HepG2 (cell line): ENCODE measurements around the gene GPS2. TPM values are rescaled to one million over a fixed set of nuclear protein-coding genes. Genes with fewer than 3 reads are reported as not detected.

Source experiments
- ASH2L ChIP-seq: fragments of 300-600, 200-600 bp; sonication (generic); IDR thresholded peaks from 2 replicates; pipeline ENCODE4 v1.7.0; 2017; ENCODE audit warnings: low read depth, mild to moderate bottlenecking, moderate library complexity, mixed read lengths, low read length; ENCODE audit not compliant: insufficient read length
- CSRNP2 ChIP-seq: sonication (generic); formaldehyde crosslinking; conservative IDR thresholded peaks from 2 replicates; pipeline ENCODE4 v1.8.0; 2022; ENCODE audit warnings: low read depth, missing genetic modification reagents
- GPN1 ChIP-seq: sonication (generic); formaldehyde crosslinking; IDR thresholded peaks from 2 replicates; pipeline ENCODE4 v1.5.1; 2020; ENCODE audit warnings: missing genetic modification reagents, borderline replicate concordance
- HMGA1 ChIP-seq: sonication (generic); formaldehyde crosslinking; conservative IDR thresholded peaks from 2 replicates; pipeline ENCODE4 v1.4.0; 2020; ENCODE audit warnings: missing genetic modification reagents
- IKZF1 ChIP-seq: fragments of 450-650 bp; IDR thresholded peaks from 2 replicates; pipeline ENCODE4 v1.7.1; 2016
- ISL2 ChIP-seq: sonication (generic); formaldehyde crosslinking; IDR thresholded peaks from 2 replicates; pipeline ENCODE4 v1.5.0; 2020; ENCODE audit warnings: missing genetic modification reagents
- KAT2B ChIP-seq: fragments of 150-350 bp; IDR thresholded peaks from 2 replicates; pipeline ENCODE4 v1.6.1; 2014; ENCODE audit warnings: low read depth, low read length, borderline replicate concordance
- KLF9 ChIP-seq: IDR thresholded peaks from 2 replicates; pipeline ENCODE4 v1.6.1; 2016; ENCODE audit warnings: low read depth
- MYNN ChIP-seq: sonication (generic); formaldehyde crosslinking; IDR thresholded peaks from 2 replicates; pipeline ENCODE4 v1.4.0; 2020; ENCODE audit warnings: mild to moderate bottlenecking, low read depth, missing genetic modification reagents
- RBAK ChIP-seq: sonication (generic); formaldehyde crosslinking; IDR thresholded peaks from 2 replicates; pipeline ENCODE4 v1.5.1; 2020; ENCODE audit warnings: mild to moderate bottlenecking, missing genetic modification reagents
- SMYD3 ChIP-seq: sonication (generic); formaldehyde crosslinking; IDR thresholded peaks from 2 replicates; pipeline ENCODE4 v1.8.1; 2023; ENCODE audit warnings: mild to moderate bottlenecking, missing genetic modification reagents
- SRSF1 ChIP-seq: fragments of 200-400 bp; formaldehyde crosslinking; optimal IDR thresholded peaks from 2 replicates; pipeline ENCODE3; 2017; ENCODE audit warnings: mild to moderate bottlenecking, low read depth, low read length, moderate library complexity
- ZHX1 ChIP-seq: sonication (generic); formaldehyde crosslinking; IDR thresholded peaks from 2 replicates; pipeline ENCODE4 v1.8.1; 2022; ENCODE audit warnings: low read depth, mild to moderate bottlenecking, missing genetic modification reagents
- ZNF282 ChIP-seq: fragments of 450-650 bp; IDR thresholded peaks from 2 replicates; pipeline ENCODE4 v1.6.1; 2018; ENCODE audit not compliant: partially characterized antibody
- ZNF33A ChIP-seq: sonication (generic); formaldehyde crosslinking; IDR thresholded peaks from 2 replicates; pipeline ENCODE4 v1.5.1; 2020; ENCODE audit warnings: missing genetic modification reagents, mild to moderate bottlenecking, moderate library complexity, borderline replicate concordance
- ZNF350 ChIP-seq: sonication (generic); formaldehyde crosslinking; IDR thresholded peaks from 2 replicates; pipeline ENCODE4 v1.4.0; 2020; ENCODE audit warnings: mild to moderate bottlenecking, low read depth, missing genetic modification reagents, borderline replicate concordance
- ZNF547 ChIP-seq: sonication (generic); formaldehyde crosslinking; IDR thresholded peaks from 2 replicates; pipeline ENCODE4 v1.5.1; 2020; ENCODE audit warnings: mild to moderate bottlenecking, missing genetic modification reagents
- ZNF577 ChIP-seq: sonication (generic); formaldehyde crosslinking; IDR thresholded peaks from 2 replicates; pipeline ENCODE4 v1.4.0; 2020; ENCODE audit warnings: mild to moderate bottlenecking, low read depth, missing genetic modification reagents, borderline replicate concordance
- ZNF672 ChIP-seq: sonication (generic); formaldehyde crosslinking; IDR thresholded peaks from 2 replicates; pipeline ENCODE4 v1.8.1; 2022; ENCODE audit warnings: missing genetic modification reagents
- ZNF747 ChIP-seq: sonication (generic); formaldehyde crosslinking; IDR thresholded peaks from 2 replicates; pipeline ENCODE4 v1.8.1; 2023; ENCODE audit warnings: missing genetic modification reagents, mild to moderate bottlenecking, borderline replicate concordance
- polyA plus RNA-seq, 8 experiments: library from polyadenylated mRNA; depleted of rRNA in 3 of 8; stranded (reverse) in 7 of 8; unstranded in 1 of 8; fragments of >200 nt; fragmentation: Illumina TruSeq in 4 of 8; extraction: Trizol in 4 of 8; gene quantifications; 2 replicates each; pipeline versions ENCODE4 v1.2.1 to v1.2.3, GENCODE V29; 2011 to 2016; ENCODE audit warnings: low read depth in 4 of 8, missing spikeins in 1 of 8, mixed read lengths in 1 of 8; ENCODE audit not compliant: insufficient read depth in 1 of 8
- total RNA-seq, 5 experiments: library from RNA; depleted of rRNA; stranded (reverse); fragments of >200 nt; fragmentation: Illumina TruSeq; extraction: Trizol; gene quantifications; 2 replicates each; pipeline ENCODE4 v1.2.3, GENCODE V29; 2016; ENCODE audit warnings: low read depth in 1 of 5
- TF ChIP-seq, protein P1 (sequence below): sonication (generic); formaldehyde crosslinking; IDR thresholded peaks from 2 replicates; pipeline ENCODE4 v1.9.0; 2021; ENCODE audit warnings: missing genetic modification reagents, borderline replicate concordance
- TF ChIP-seq, protein P2 (sequence below): sonication (generic); formaldehyde crosslinking; IDR thresholded peaks from 2 replicates; pipeline ENCODE4 v1.4.0; 2020; ENCODE audit warnings: mild to moderate bottlenecking, missing genetic modification reagents

GPS2 gene
- total and polyA plus RNA-seq, 2 of the 13 experiments (the other 11 are each of a cell fraction or from before 2014, with no cell fraction given) = 58.0 to 59.4 TPM

DNA sequence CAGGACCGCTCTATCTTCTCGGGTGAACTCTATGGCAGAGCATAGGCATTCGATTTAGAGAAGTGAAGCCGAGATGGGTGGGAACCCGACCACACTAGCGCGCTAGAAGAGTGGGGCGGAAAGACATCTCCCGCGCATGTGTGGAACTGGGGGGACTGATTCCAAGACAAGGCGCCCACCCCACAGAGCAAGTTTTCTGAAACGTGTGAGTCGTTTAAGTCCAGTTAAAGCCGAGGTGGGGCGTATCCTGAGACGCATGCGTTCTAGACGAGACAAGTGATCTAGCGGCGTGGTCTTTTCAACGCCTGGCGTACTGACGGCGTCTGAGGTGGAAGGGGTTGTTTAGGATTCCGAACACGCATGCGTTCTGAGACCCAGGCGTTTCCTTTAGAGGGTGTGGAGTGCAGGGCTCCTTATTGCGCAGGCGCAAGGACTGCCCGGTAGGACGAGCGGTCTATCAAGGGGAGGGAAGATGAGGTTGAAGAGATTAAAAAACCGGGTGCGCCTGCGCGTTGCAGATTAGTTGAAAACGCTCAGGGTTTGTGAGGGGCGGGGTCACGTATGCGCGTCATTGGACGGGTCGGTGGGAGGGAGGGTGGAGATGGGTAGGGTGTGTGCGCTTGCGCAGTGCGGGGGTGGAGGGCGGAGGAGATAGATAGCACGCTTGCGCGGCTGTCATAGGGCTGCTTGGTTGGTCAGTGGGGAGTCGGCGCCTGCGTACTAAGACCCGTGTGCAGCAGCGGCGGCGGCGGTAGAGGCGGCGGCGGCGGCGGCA lies 8.1 kb downstream of the GPS2 start, which contains the start of gene EIF5A (continued):
- no peak for TF ChIP-seq KAT2B
- no peak for TF ChIP-seq ZNF672 (CRISPR knock-in tag)
- TF ChIP-seq ASH2L = peak; percentile 21
- peak; percentile 74 for TF ChIP-seq SRSF1
- no peak; the same call in 1 of the 2 replicates for TF ChIP-seq ZNF747 (CRISPR knock-in tag)
- TF ChIP-seq MYNN = no peak; the same call in 1 of the 2 replicates
- no peak for TF ChIP-seq SMYD3 (CRISPR knock-in tag)
- TF ChIP-seq ISL2 (CRISPR knock-in tag) = no peak
- TF ChIP-seq GPN1 (CRISPR knock-in tag) = no peak
- no peak for TF ChIP-seq HMGA1 (CRISPR knock-in tag)
- TF ChIP-seq, protein P1, sequence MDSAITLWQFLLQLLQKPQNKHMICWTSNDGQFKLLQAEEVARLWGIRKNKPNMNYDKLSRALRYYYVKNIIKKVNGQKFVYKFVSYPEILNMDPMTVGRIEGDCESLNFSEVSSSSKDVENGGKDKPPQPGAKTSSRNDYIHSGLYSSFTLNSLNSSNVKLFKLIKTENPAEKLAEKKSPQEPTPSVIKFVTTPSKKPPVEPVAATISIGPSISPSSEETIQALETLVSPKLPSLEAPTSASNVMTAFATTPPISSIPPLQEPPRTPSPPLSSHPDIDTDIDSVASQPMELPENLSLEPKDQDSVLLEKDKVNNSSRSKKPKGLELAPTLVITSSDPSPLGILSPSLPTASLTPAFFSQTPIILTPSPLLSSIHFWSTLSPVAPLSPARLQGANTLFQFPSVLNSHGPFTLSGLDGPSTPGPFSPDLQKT (CRISPR knock-in tag) = no peak
- TF ChIP-seq ZNF547 = peak; percentile 79; the same call in 1 of the 2 replicates
- TF ChIP-seq, protein P2, sequence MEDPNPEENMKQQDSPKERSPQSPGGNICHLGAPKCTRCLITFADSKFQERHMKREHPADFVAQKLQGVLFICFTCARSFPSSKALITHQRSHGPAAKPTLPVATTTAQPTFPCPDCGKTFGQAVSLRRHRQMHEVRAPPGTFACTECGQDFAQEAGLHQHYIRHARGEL (CRISPR knock-in tag) = no peak
- TF ChIP-seq KLF9 (CRISPR knock-in tag) = no peak
- TF ChIP-seq ZNF282 = no peak
- no peak for TF ChIP-seq IKZF1
- TF ChIP-seq ZNF350 (CRISPR knock-in tag) = 0 out of 2 replicates have a peak, but pooled peaks have one; percentile 52
- no peak for TF ChIP-seq ZNF577 (CRISPR knock-in tag)
- peak; percentile 53; the same call in 1 of the 2 replicates for TF ChIP-seq ZHX1
- TF ChIP-seq ZNF33A (CRISPR knock-in tag) = no peak
- no peak for TF ChIP-seq CSRNP2
- TF ChIP-seq RBAK (CRISPR knock-in tag) = no peak
